Measurements from ENCODE around the gene CREG2.

Gene CREG2

GRCh38 chr2:101308432-101309210 is 78.7 kb downstream of the CREG2 start, which contains the start of gene RNF149:
TSS of gene RNF149 (minus strand) at chr2:101308701. CDS start at chr2:101308588, 113 bp downstream.
- peak; percentile 88 for DNase-seq (ENCODE audit: low read depth)
- peak within 1 kb of the TSS; percentile 88 for H3K4me3 ChIP-seq (ENCODE audit: low read length)
- TF ChIP-seq, protein P1, sequence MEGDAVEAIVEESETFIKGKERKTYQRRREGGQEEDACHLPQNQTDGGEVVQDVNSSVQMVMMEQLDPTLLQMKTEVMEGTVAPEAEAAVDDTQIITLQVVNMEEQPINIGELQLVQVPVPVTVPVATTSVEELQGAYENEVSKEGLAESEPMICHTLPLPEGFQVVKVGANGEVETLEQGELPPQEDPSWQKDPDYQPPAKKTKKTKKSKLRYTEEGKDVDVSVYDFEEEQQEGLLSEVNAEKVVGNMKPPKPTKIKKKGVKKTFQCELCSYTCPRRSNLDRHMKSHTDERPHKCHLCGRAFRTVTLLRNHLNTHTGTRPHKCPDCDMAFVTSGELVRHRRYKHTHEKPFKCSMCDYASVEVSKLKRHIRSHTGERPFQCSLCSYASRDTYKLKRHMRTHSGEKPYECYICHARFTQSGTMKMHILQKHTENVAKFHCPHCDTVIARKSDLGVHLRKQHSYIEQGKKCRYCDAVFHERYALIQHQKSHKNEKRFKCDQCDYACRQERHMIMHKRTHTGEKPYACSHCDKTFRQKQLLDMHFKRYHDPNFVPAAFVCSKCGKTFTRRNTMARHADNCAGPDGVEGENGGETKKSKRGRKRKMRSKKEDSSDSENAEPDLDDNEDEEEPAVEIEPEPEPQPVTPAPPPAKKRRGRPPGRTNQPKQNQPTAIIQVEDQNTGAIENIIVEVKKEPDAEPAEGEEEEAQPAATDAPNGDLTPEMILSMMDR (conservative IDR thresholded peaks at IDR 0.05; ENCODE audit: low read length) = no peak

DNA sequence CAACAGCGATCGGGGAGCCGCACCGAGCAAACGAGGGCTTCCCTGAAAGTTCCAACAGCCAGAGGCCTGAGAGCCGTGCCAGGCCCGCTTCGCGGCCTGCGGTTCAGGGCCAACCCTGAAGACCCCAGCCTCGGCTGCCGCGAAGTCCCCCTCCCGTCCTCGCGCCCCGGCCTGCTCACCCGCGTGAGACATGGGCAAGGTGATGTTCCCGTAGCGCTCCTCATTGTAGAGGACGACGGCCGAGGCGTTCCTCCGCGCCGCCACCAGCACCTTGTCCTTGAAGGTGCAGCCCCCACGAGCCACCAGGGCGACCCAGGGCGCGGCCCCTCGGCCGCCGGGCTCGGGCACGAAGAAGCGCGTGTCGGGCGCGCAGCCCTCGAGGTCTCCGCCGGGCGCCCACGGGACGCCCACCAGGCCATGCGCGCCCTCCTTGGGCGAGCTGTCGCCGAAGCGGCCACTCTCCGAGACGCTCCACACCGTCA is 79.3 kb downstream of the CREG2 start:
- TF ChIP-seq, protein P1 (conservative IDR thresholded peaks at IDR 0.05; ENCODE audit: low read length) = no peak
- H3K4me3 ChIP-seq (ENCODE audit: low read length) = peak overlapping the region; percentile 88
- DNase-seq (ENCODE audit: low read depth) = peak; percentile 15

GRCh38 chr2:101307503-101307902 is 79.8 kb downstream of the CREG2 start:
- TF ChIP-seq, protein P1 (conservative IDR thresholded peaks at IDR 0.05; ENCODE audit: low read length) = no peak

GRCh38 chr2:101306410-101306809 is 80.9 kb downstream of the CREG2 start:
- TF ChIP-seq, protein P1 (conservative IDR thresholded peaks at IDR 0.05; ENCODE audit: low read length) = no peak
- DNase-seq (ENCODE audit: low read depth) = peak; percentile 6
- peak overlapping the region; percentile 88 for H3K4me3 ChIP-seq (ENCODE audit: low read length)

More at GRCh38 chr2:101307503-101307902, 79.8 kb downstream of the CREG2 start:
- no peak for DNase-seq (ENCODE audit: low read depth)
- peak overlapping the region; percentile 88 for H3K4me3 ChIP-seq (ENCODE audit: low read length)

GRCh38 chr2:101305492-101306078 is 81.7 kb downstream of the CREG2 start:
- H3K4me3 ChIP-seq (ENCODE audit: low read length) = peak overlapping the region; percentile 88
- DNase-seq (ENCODE audit: low read depth) = peak; percentile 56
- TF ChIP-seq, protein P1 (conservative IDR thresholded peaks at IDR 0.05; ENCODE audit: low read length) = no peak

GRCh38 chr2:101305035-101305434 is 82.3 kb downstream of the CREG2 start:
- no peak overlapping the region for H3K4me3 ChIP-seq (ENCODE audit: low read length)
- TF ChIP-seq, protein P1 (conservative IDR thresholded peaks at IDR 0.05; ENCODE audit: low read length) = no peak
- DNase-seq (ENCODE audit: low read depth) = no peak
